HG02970 (cell line): ENCODE results near the gene NOL7.

Experiments
- ATAC-seq: cut with Tn5 transposase; IDR thresholded peaks from one replicate; pipeline ENCODE4 v1.9.1; 2021; ENCODE audit warnings: mild to moderate bottlenecking, moderate library complexity, moderate number of reproducible peaks; ENCODE audit not compliant: unreplicated experiment, low FRiP score

The NOL7 gene

DNA sequence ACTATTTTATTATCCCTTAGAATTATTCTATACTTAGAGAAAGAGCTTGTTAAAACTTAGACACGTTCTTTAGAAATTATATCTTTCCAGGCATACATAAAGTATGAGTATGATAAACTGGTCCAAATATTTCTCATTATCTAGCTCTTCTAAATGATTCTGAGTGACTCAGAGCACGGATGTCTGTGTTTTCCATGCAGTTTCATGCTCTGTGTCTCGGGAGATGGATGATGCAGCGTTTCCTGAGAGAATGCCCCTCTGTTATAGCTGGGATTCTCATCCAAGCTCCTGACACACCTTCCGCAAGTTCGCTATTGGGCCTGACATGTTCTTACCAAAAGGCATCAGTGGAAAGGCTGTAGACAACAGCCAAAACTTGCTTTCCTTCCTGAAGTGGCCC lies 21.4 kb upstream of the NOL7 start:
- no peak for ATAC-seq

- no peak for ATAC-seq
Observed at GRCh38 chr6:13597073-13597472, 18.1 kb upstream of the NOL7 start.

GRCh38 chr6:13600036-13600435 lies 15.1 kb upstream of the NOL7 start:
- ATAC-seq, result no peak

- ATAC-seq, result no peak
Observed at GRCh38 chr6:13604135-13604534, 11.0 kb upstream of the NOL7 start.

- no peak for ATAC-seq
Observed at GRCh38 chr6:13604546-13605416, 10.4 kb upstream of the NOL7 start.

- ATAC-seq, result no peak
Observed at GRCh38 chr6:13605634-13606033, 9.5 kb upstream of the NOL7 start.

GRCh38 chr6:13611715-13612114 lies 3.4 kb upstream of the NOL7 start:
- no peak for ATAC-seq

DNA sequence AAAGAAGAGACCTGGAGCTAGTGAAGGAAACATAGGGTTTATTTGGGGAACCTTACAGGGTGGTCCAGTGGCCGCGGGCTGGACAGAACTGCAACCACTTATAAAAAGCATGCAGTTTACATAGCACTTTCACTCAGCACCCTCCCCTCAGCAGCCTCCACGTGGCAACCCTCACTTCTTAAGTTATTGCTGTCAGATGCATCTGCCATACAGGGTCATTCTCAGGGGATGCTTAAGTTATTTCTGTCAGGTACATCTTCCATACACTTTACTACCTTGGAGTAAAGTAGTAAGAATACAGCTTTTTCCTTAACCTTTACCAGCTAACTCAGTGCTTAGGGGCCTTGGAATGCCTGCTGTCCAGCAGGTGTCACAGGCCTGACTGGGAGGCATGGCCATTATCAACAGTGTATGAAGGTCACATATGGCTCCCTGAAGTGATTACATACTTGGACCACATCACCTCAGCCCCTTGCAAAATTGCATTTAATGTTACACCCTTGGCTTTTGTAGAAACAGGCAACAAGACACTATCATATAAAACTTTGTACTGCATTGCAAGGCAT lies 2.0 kb upstream of the NOL7 start:
- ATAC-seq, result no peak

GRCh38 chr6:13614126-13614925 lies 809 bp upstream of the NOL7 start:
- peak; percentile 19 for ATAC-seq

- ATAC-seq, result no peak
Observed at GRCh38 chr6:13615792-13616120, 621 bp downstream of the NOL7 start.

GRCh38 chr6:13617066-13617465 lies 1.9 kb downstream of the NOL7 start:
- no peak for ATAC-seq

DNA sequence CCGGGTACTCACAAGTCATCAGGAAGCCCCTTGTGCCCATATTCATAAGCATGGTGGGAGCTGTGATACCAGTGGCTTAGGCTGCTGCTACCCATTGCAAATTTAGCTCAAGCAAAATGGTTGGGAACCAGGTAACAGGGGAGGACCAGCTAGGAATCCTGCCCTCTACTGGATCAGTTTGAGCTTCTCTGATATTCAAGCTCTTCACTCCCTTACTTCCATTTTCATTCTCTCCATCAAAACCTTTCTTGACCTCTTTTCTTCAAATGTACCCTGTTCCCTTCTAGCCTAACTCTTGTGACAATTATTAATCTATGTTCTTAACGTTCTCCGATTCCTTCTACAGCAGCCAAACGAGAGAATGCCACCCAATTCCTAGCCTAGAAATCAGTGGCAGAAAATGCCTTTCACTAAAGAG lies 9.7 kb downstream of the NOL7 start:
- ATAC-seq, result no peak

GRCh38 chr6:13629459-13630116 lies 14.5 kb downstream of the NOL7 start:
- no peak for ATAC-seq

GRCh38 chr6:13630499-13630898 lies 15.4 kb downstream of the NOL7 start:
- no peak for ATAC-seq

DNA sequence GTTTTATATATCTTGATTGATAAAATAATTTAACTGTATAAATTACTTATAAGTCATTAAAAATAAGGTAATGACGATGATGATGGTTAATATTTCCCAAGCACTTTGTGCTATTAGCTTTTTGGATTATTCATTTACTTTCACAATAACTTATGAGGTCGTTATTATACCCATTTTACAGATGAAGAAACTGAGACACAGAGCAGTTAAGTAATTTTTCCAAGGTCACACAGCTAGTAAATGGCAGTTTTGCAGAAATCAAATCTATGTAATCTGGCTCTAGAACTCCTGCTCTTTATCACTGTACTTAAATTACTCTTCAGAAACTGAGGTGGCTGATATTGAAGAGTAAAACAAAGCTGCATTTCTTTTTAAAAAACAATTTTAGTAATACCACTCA lies 18.2 kb downstream of the NOL7 start:
- ATAC-seq, result no peak

GRCh38 chr6:13635948-13636658 lies 21.0 kb downstream of the NOL7 start:
- ATAC-seq, result no peak

DNA sequence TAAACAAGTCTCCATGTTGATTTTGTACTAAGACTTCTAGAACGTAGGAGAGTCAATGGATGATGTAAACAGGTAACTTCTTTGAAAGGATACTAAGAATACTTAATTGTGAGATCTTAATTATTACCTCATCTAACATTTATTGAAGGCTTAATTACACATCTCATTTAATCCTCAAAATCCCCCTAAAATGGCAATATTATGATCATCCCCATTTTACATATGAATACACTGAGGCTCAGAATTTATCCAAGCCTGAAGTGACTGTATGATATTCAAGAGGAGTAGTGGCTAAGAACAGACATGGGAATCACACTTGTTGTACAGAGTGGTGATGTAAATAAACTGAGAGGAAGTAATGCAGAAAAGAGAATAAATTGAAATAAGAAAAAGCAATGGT lies 22.9 kb downstream of the NOL7 start:
- ATAC-seq, result no peak

- no peak for ATAC-seq
Observed at GRCh38 chr6:13638626-13639025, 23.5 kb downstream of the NOL7 start.

DNA sequence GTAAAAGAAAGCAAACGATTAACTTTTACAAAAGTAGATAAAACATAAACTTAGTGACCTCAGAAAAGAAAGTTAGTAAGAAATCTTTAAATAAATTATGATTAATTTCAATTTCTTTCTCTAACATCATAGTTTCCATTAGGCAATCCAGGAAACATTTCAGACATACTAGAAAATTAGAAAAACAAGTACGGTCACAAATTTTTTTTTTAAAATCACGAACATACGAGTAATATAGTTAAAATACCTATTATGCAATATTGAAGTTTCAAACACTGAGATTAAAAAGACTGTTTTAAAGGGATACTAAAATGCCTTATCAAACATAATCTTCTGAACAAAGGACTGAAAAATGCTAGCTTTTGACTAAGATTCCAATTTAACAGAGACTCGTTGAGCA lies 26.2 kb downstream of the NOL7 start:
- no peak for ATAC-seq

- no peak for ATAC-seq
Observed at GRCh38 chr6:13643125-13643524, 28.0 kb downstream of the NOL7 start.
